Panc1 (cell line): ENCODE results near the gene DRD3. TPM values are rescaled to one million over a fixed set of nuclear protein-coding genes. Genes with fewer than 3 reads are reported as not detected.

Source experiments
- ATAC-seq: fragments of 200-7000 bp; cut with Tn5 transposase; 2 replicates; pipeline ENCODE4 v1.9.1; 2020; ENCODE audit warnings: mild to moderate bottlenecking, moderate library complexity
- Bru-seq: library from RNA; stranded (reverse); fragments of 400-500 nt; gene quantifications from one replicate; lab custom pipeline; 2021; lab: Mats Ljungman, UMichigan
- BruChase-seq, 2 experiments: library from RNA; stranded (reverse); fragments of 400-500 nt; gene quantifications; one replicate each; lab custom pipeline; 2021; lab: Mats Ljungman, UMichigan
- BruUV-seq: library from RNA; stranded (reverse); fragments of 400-500 nt; replicated peaks from 2 replicates; lab custom pipeline; 2021; lab: Mats Ljungman, UMichigan
- CTCF ChIA-PET: fragments of 300-600 bp; sonication (Branson Sonifier 250); formaldehyde crosslinking; loops from one replicate; lab custom pipeline; 2022; ENCODE audit warnings: antibody characterized with exemption; lab: Charles Lee
- POLR2A ChIA-PET: fragments of 300-600 bp; sonication (Branson Sonifier 250); formaldehyde crosslinking; loops from one replicate; lab custom pipeline; 2022; ENCODE audit warnings: antibody characterized with exemption; lab: Charles Lee
- DNase-seq: peaks from one replicate; pipeline ENCODE4 v3.0.0-alpha.2; 2010; ENCODE audit warnings: low read depth, low spot score
- H3K27ac ChIP-seq: 2 replicates; pipeline ENCODE4 v1.5.1; 2011; ENCODE audit warnings: mild to moderate bottlenecking, low read length, inconsistent platforms
- H3K27me3 ChIP-seq: fragments of 200-500 bp; sonication (Bioruptor generic); 2 replicates; pipeline ENCODE4 v1.6.0; 2014; ENCODE audit warnings: low read length, inconsistent platforms; ENCODE audit not compliant: control insufficient read depth, insufficient read depth
- H3K36me3 ChIP-seq: fragments of 200-500 bp; sonication (Bioruptor generic); 2 replicates; pipeline ENCODE4 v1.5.1; 2014; ENCODE audit warnings: inconsistent platforms, mild to moderate bottlenecking, low read length, moderate library complexity; ENCODE audit not compliant: control insufficient read depth, insufficient read depth
- H3K4me1 ChIP-seq: 2 replicates; pipeline ENCODE4 v1.5.1; 2011; ENCODE audit warnings: inconsistent platforms, mild to moderate bottlenecking, low read length, moderate library complexity; ENCODE audit not compliant: control insufficient read depth, insufficient read depth
- H3K4me3 ChIP-seq, 2 experiments: 2 replicates each; pipeline ENCODE4 v1.5.1; 2011 to 2012; ENCODE audit warnings: low read depth in 2 of 2, low read length in 2 of 2, mild to moderate bottlenecking in 2 of 2, inconsistent platforms in 1 of 2, moderate library complexity in 1 of 2
- H3K9me3 ChIP-seq: fragments of 200-500 bp; sonication (Bioruptor generic); 2 replicates; pipeline ENCODE4 v1.5.1; 2014; ENCODE audit warnings: low read depth, mild to moderate bottlenecking, inconsistent platforms, low read length, moderate library complexity; ENCODE audit not compliant: control insufficient read depth, insufficient read depth
- CTCF ChIP-seq: fragments of 450-650 bp; IDR thresholded peaks from 2 replicates; pipeline ENCODE4 v1.5.1; 2017; ENCODE audit warnings: mild to moderate bottlenecking
- POLR2AphosphoS5 ChIP-seq: IDR thresholded peaks from 2 replicates; pipeline ENCODE4 v1.6.1; 2012; ENCODE audit warnings: mild to moderate bottlenecking, low read depth, low read length, moderate library complexity
- SIN3A ChIP-seq: IDR thresholded peaks from 2 replicates; pipeline ENCODE4 v1.6.1; 2012; ENCODE audit warnings: low read depth, mild to moderate bottlenecking, low read length, moderate library complexity, borderline replicate concordance; ENCODE audit not compliant: insufficient read depth
- TCF7L2 ChIP-seq: IDR thresholded peaks from 2 replicates; pipeline ENCODE4 v1.6.1; 2011; ENCODE audit warnings: mild to moderate bottlenecking, low read depth, low read length, inconsistent platforms
- in situ Hi-C: cut with HindIII; loops from 2 replicates; pipeline ENCODE4 v1.10.0; 2016; ENCODE audit warnings: low sequenced_read_pairs, low pct_unique_long_range_greater_than_20kb
- intact Hi-C: fragments of 100-400 bp; cut with micrococcal nuclease; formaldehyde crosslinking; loops from one replicate; pipeline ENCODE4 v1.10.0; 2022; ENCODE audit not compliant: unreplicated experiment
- long read RNA-seq: library from polyadenylated mRNA; unstranded; transcript quantifications from one replicate; pipeline ENCODE4 v2.0.0, GENCODE V29; 2021; ENCODE audit not compliant: unreplicated experiment
- polyA plus RNA-seq: library from polyadenylated mRNA; unstranded; fragments of >200 nt; gene quantifications from one replicate; pipeline ENCODE4 v1.2.1, GENCODE V29; 2012; ENCODE audit warnings: missing spikeins; ENCODE audit not compliant: insufficient read length
- total RNA-seq: library from RNA; stranded (reverse); gene quantifications from one replicate; pipeline ENCODE4 v1.2.1, GENCODE V29; 2021; ENCODE audit not compliant: unreplicated experiment
- TF ChIP-seq, protein P1 (sequence below), 2 experiments: IDR thresholded peaks; 2 replicates each; pipeline ENCODE4 v1.6.1; 2011 to 2012; ENCODE audit warnings: low read depth in 2 of 2, control low read depth in 1 of 2, low read length in 1 of 2, mild to moderate bottlenecking in 1 of 2, moderate library complexity in 1 of 2; ENCODE audit not compliant: insufficient read depth in 1 of 2

Gene DRD3
- total RNA-seq (not detected), Bru-seq, nascent RNA (not detected), BruChase-seq, experiment 1, labeled RNA remaining after a 2-hour chase (not detected), BruChase-seq, experiment 2, labeled RNA remaining after a 6-hour chase (not detected)
- polyA plus RNA-seq = not detected
- long read RNA-seq = 0 reads

DNA sequence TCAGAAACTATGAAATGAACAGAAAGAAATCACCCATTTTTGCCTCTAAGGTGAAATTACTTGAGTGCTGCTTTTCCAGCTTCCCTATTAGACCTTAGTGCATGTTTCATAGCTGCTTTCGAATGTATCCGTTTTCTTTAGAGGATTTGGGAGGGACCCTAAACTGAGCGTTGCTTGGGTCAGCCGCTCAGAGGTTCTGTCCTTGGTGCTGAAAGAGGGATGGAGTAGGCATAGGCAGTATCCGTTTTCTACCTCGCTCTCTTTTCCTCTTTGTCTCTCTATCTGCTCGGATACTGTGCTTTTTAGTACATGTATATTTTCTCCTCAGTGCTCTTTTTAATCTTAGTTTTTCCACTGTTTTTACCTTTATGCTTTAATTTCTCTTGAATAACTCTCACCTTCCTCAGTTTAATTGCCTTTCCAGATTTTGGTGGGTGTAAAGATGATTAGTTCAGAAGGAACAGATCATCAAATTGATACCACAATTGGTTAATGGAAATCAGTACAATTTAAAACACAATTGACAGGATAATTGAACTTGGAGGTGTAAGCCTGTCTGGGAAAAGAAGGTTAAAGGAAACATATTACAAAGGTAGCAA is at the start of gene DRD3:
TSS of gene DRD3 (minus strand) at position 283 of the 599 bp plus-strand sequence. CDS start 7,060 bp downstream, outside the sequence.
- CTCF ChIA-PET = interaction anchor here (1.0 kb wide), 1 partner anchor 25 kb away, joined by 4 read pairs; no protein-coding TSS in a partner anchor
- Histone ChIP-seq H3K4me3 (no peak within 1 kb of the TSS), H3K36me3 (no peaks in the 10 kb centered on the region), H3K4me1 (no peaks in the 10 kb centered on the region), H3K27ac (no peak within 1 kb of the TSS), H3K9me3 (no peaks in the 10 kb centered on the region), H3K27me3 (peaks cover 4% of the 10 kb centered on the region; the same call in 1 of the 2 replicates)
- ATAC-seq = no peak
- POLR2A ChIA-PET = no interaction called here
- in situ Hi-C loops (no loop called here), intact Hi-C loops (loop anchor here (2.0 kb wide), 1 partner anchor 26 kb away; no protein-coding TSS in a partner anchor)
- TF ChIP-seq TCF7L2 = no peak
- TF ChIP-seq, protein P1, sequence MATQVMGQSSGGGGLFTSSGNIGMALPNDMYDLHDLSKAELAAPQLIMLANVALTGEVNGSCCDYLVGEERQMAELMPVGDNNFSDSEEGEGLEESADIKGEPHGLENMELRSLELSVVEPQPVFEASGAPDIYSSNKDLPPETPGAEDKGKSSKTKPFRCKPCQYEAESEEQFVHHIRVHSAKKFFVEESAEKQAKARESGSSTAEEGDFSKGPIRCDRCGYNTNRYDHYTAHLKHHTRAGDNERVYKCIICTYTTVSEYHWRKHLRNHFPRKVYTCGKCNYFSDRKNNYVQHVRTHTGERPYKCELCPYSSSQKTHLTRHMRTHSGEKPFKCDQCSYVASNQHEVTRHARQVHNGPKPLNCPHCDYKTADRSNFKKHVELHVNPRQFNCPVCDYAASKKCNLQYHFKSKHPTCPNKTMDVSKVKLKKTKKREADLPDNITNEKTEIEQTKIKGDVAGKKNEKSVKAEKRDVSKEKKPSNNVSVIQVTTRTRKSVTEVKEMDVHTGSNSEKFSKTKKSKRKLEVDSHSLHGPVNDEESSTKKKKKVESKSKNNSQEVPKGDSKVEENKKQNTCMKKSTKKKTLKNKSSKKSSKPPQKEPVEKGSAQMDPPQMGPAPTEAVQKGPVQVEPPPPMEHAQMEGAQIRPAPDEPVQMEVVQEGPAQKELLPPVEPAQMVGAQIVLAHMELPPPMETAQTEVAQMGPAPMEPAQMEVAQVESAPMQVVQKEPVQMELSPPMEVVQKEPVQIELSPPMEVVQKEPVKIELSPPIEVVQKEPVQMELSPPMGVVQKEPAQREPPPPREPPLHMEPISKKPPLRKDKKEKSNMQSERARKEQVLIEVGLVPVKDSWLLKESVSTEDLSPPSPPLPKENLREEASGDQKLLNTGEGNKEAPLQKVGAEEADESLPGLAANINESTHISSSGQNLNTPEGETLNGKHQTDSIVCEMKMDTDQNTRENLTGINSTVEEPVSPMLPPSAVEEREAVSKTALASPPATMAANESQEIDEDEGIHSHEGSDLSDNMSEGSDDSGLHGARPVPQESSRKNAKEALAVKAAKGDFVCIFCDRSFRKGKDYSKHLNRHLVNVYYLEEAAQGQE (IDR thresholded peaks at IDR 0.05; ENCODE audit: insufficient read depth in 1 of 2, low read depth in 2 of 2, low read length in 1 of 2) = peak; percentile 89 to 90
- DNase-seq = no peak
- BruUV-seq = no TSS peak

GRCh38 chr3:114227076-114227475 is 48.2 kb upstream of the DRD3 start:
- Histone ChIP-seq H3K9me3 (no peaks in the 10 kb centered on the region), H3K36me3 (no peaks in the 10 kb centered on the region), H3K27me3 (no peaks in the 10 kb centered on the region), H3K27ac (no peak overlapping the region), H3K4me1 (no peaks in the 10 kb centered on the region), H3K4me3 (no peak overlapping the region)
- POLR2A ChIA-PET = no interaction called here
- CTCF ChIA-PET = no interaction called here
- BruUV-seq = no TSS peak
- in situ Hi-C loops (no loop called here), intact Hi-C loops (no loop called here)
- no peak for ATAC-seq
- no peak for DNase-seq
- TF ChIP-seq POLR2AphosphoS5 (no peak), SIN3A (no peak), TCF7L2 (no peak), CTCF (no peak)
- TF ChIP-seq, protein P1 (IDR thresholded peaks at IDR 0.05; ENCODE audit: insufficient read depth in 1 of 2, low read depth in 2 of 2, low read length in 1 of 2) = no peak
